ENCODE data around the gene PTPN21.

- no peak for TF ChIP-seq CTCF (IDR thresholded peaks at IDR 0.05)
- no peak for TF ChIP-seq POLR2A (IDR thresholded peaks at IDR 0.05)
- no peak for TF ChIP-seq EP300 (IDR thresholded peaks at IDR 0.05; ENCODE audit: low read depth)
- TF ChIP-seq POLR2AphosphoS5 (IDR thresholded peaks at IDR 0.05): no peak
Measured at GRCh38 chr14:88545256-88545655, 9.6 kb downstream of the PTPN21 start.
